Central memory CD8-positive, alpha-beta T cell (primary cell): ENCODE data around the gene ADCK2.
"Not testable (repeated sequence)": the region's sequence is repeated elsewhere in the genome, so short reads cannot be mapped to it uniquely, and the experiment has no call there.

ENCODE experiments used
- ATAC-seq: fragments of 150-1000 bp; cut with Tn5 transposase; replicated peaks from 2 replicates; pipeline ENCODE4 v1.10.0; 2022; ENCODE audit warnings: mild to moderate bottlenecking, moderate FRiP score, moderate number of reproducible peaks; ENCODE audit not compliant: poor library complexity, severe bottlenecking; ENCODE audit errors: extremely low read depth
- DNase-seq, 2 donors: peaks; one replicate each; pipeline ENCODE4 v3.0.0; 2021; ENCODE audit warnings: low spot score in 2 of 2
- H3K27ac Mint-ChIP-seq: one replicate; pipeline ENCODE4 v1.8.0; 2022; ENCODE audit warnings: low read depth, mild to moderate bottlenecking, moderate library complexity, mixed read lengths
- H3K27me3 Mint-ChIP-seq: one replicate; pipeline ENCODE4 v1.8.0; 2022; ENCODE audit warnings: mixed read lengths
- H3K36me3 Mint-ChIP-seq: one replicate; pipeline ENCODE4 v1.8.0; 2022; ENCODE audit warnings: mild to moderate bottlenecking, moderate library complexity, mixed read lengths; ENCODE audit not compliant: insufficient read depth
- H3K4me1 Mint-ChIP-seq: one replicate; pipeline ENCODE4 v1.8.0; 2022; ENCODE audit warnings: mixed read lengths
- H3K4me3 Mint-ChIP-seq: one replicate; pipeline ENCODE4 v1.8.0; 2022; ENCODE audit warnings: mild to moderate bottlenecking, moderate library complexity, mixed read lengths
- H3K9me3 Mint-ChIP-seq: one replicate; pipeline ENCODE4 v1.8.0; 2022; ENCODE audit warnings: mixed read lengths

Gene ADCK2, protein sequence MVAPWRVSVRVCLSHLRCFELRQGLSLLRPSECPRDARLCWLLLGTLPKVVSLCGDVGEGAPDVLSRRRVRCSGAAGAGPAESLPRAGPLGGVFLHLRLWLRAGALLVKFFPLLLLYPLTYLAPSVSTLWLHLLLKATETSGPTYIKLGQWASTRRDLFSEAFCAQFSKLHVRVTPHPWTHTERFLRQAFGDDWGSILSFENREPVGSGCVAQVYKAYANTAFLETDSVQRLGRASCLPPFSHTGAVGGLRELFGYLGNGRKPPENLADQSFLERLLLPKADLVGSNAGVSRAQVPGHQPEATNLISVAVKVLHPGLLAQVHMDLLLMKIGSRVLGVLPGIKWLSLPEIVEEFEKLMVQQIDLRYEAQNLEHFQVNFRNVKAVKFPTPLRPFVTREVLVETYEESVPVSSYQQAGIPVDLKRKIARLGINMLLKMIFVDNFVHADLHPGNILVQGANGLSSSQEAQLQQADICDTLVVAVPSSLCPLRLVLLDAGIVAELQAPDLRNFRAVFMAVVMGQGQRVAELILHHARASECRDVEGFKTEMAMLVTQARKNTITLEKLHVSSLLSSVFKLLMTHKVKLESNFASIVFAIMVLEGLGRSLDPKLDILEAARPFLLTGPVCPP

GRCh38 chr7:140672382-140673062 is at the start of gene ADCK2:
Gene ADCK2 (plus strand): TSS chr7:140672945. CDS start chr7:140673331, 386 bp downstream.
- peak within 1 kb of the TSS; percentile 91 for H3K27ac Mint-ChIP-seq
- H3K36me3 Mint-ChIP-seq = peaks cover 10% of the 10 kb centered on the region
- H3K4me3 Mint-ChIP-seq = peak within 1 kb of the TSS; percentile 86
- no peaks in the 10 kb centered on the region for H3K9me3 Mint-ChIP-seq
- H3K4me1 Mint-ChIP-seq = peaks cover 24% of the 10 kb centered on the region
- peak; percentile 74 for ATAC-seq
- peak in 1 of 2 donors; percentile 33 for DNase-seq
- no peaks in the 10 kb centered on the region for H3K27me3 Mint-ChIP-seq

- Mint-ChIP-seq H3K36me3 (no peaks in the 10 kb centered on the region), H3K4me1 (no peaks in the 10 kb centered on the region), H3K4me3 (no peak overlapping the region), H3K27ac (no peak overlapping the region), H3K9me3 (no peaks in the 10 kb centered on the region), H3K27me3 (peaks cover 16% of the 10 kb centered on the region)
- ATAC-seq (no peak), DNase-seq (no peak)
Measured at GRCh38 chr7:140623980-140624379, 48.8 kb upstream of the ADCK2 start.

- Mint-ChIP-seq H3K27ac (no peak overlapping the region), H3K4me3 (no peak overlapping the region), H3K27me3 (peaks cover 19% of the 10 kb centered on the region), H3K9me3 (no peaks in the 10 kb centered on the region), H3K4me1 (no peaks in the 10 kb centered on the region), H3K36me3 (no peaks in the 10 kb centered on the region)
- no peak for DNase-seq
- ATAC-seq = no peak
Measured at GRCh38 chr7:140624392-140625191, 48.2 kb upstream of the ADCK2 start.

- peaks cover 19% of the 10 kb centered on the region for H3K27me3 Mint-ChIP-seq
- not testable (repeated sequence) for H3K4me1 Mint-ChIP-seq, H3K9me3 Mint-ChIP-seq, H3K27ac Mint-ChIP-seq, H3K4me3 Mint-ChIP-seq, H3K36me3 Mint-ChIP-seq, DNase-seq, ATAC-seq
Measured at GRCh38 chr7:140625192-140625558, 47.6 kb upstream of the ADCK2 start.

GRCh38 chr7:140625908-140626868 is 46.6 kb upstream of the ADCK2 start:
- Mint-ChIP-seq H3K36me3 (no peaks in the 10 kb centered on the region), H3K27me3 (peaks cover 26% of the 10 kb centered on the region), H3K4me1 (no peaks in the 10 kb centered on the region), H3K4me3 (no peak overlapping the region), H3K9me3 (no peaks in the 10 kb centered on the region), H3K27ac (no peak overlapping the region)
- DNase-seq (no peak), ATAC-seq (no peak)

DNA sequence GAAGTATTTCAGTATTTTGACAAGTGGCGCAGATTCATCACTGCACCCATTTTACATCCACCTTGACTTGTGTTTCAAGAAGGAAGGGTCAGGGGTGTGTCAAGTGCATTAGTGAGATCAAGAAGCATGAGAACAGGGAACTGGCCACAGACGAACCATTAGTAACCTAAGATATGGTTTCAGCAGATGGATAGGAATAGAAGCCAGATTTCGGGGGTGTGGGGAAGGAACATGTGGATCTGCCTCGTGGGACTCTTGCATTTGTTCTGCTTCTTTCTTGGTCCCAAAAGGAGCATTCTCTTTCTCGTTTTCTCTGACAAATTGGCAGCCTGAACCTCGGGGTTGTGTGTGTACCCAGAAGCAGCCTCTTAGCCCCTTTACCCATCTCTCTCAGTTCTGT is 41.7 kb upstream of the ADCK2 start:
- no peak overlapping the region for H3K4me3 Mint-ChIP-seq
- no peaks in the 10 kb centered on the region for H3K4me1 Mint-ChIP-seq
- no peak overlapping the region for H3K27ac Mint-ChIP-seq
- H3K36me3 Mint-ChIP-seq = no peaks in the 10 kb centered on the region
- H3K9me3 Mint-ChIP-seq = no peaks in the 10 kb centered on the region
- DNase-seq (no peak), ATAC-seq (no peak)
- H3K27me3 Mint-ChIP-seq = peaks cover 43% of the 10 kb centered on the region

DNA sequence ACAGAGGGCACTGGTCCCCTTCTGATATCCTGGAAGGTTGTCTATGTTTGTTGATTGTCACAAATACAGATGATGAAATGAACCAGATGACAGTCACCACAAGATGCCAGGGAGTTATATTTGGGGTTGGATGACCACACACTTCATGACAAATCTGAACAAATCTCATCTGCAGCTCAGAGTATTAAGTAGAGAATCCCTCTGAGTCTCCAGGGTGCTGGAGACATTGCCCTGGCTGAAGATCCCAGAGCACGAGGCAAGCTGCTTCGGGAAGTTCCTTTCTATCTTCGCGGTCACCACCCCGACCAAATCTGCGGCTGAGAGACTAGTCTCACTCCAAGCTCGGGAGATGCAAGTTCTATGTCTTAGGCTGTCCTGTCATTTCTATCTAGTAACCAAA is 41.1 kb upstream of the ADCK2 start:
- H3K9me3 Mint-ChIP-seq = no peaks in the 10 kb centered on the region
- ATAC-seq = no peak
- H3K4me1 Mint-ChIP-seq = no peaks in the 10 kb centered on the region
- no peak for DNase-seq
- no peaks in the 10 kb centered on the region for H3K36me3 Mint-ChIP-seq
- H3K4me3 Mint-ChIP-seq = no peak overlapping the region
- peaks cover 43% of the 10 kb centered on the region for H3K27me3 Mint-ChIP-seq
- no peak overlapping the region for H3K27ac Mint-ChIP-seq

DNA sequence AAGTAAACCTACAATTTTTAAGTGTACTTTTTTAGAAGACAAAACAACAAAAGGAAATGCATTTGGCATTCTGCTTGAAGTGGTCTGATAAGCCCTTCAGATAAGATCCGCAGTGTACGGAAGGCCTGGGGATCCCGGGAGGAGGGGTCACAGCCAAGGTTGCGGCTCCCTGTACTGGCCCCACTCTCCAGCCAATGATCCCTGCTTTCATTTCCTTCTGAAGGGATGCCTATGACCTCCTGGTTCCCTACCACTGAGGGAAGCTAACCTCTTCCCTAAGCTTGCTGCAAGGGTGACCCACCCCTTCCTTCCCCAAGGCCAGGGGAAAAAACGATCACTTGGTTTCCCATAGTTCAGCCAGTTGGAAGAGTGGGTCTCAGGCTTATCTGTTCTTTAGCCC is 37.4 kb upstream of the ADCK2 start:
- no peak overlapping the region for H3K4me3 Mint-ChIP-seq
- no peak for DNase-seq
- no peak overlapping the region for H3K27ac Mint-ChIP-seq
- peaks cover 69% of the 10 kb centered on the region for H3K27me3 Mint-ChIP-seq
- no peak for ATAC-seq
- H3K36me3 Mint-ChIP-seq = peaks cover 2% of the 10 kb centered on the region
- H3K9me3 Mint-ChIP-seq = no peaks in the 10 kb centered on the region
- peaks cover 11% of the 10 kb centered on the region for H3K4me1 Mint-ChIP-seq

DNA sequence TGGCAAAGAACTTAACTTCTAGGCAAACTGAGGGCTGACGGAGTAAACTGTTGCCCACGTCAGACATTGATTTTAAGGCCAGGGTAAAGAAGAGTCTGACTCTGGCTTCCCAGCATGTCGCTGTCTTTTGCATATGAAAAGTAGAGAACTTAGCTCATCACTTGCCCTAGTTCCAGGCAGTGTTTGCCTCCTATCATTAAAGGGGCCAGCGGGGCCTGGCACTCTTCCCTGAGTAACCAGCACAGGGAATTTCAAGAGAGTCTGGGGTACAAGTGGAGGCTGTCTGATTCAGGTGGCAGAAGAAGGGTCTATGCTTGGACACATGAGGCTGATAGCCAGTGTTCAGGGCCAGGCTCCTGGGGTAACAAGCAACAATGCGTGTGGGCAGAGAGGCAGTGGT is 36.9 kb upstream of the ADCK2 start:
- H3K9me3 Mint-ChIP-seq = no peaks in the 10 kb centered on the region
- H3K36me3 Mint-ChIP-seq = peaks cover 2% of the 10 kb centered on the region

DNA sequence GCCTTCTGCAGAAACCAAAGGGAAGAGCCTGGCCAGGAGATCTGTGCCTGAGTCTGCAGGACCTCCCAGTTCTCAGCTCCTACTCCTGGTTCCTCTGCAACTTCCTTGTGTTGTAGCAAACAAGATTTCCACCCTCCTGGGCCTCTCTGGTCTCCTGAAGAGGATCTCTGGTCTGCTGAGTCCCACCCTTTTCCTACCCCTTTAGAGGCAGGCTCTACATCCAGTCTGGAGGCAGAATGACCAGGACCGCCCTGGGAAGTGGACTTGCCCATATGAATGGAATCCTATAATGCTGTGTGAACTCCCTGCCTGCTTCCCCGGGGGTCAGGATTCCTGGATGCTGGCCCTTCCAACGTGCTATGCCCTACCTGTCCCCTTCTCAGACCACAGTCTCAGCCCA is 35.3 kb upstream of the ADCK2 start:
- no peaks in the 10 kb centered on the region for H3K9me3 Mint-ChIP-seq
- ATAC-seq = no peak
- peaks cover 2% of the 10 kb centered on the region for H3K36me3 Mint-ChIP-seq
- no peak overlapping the region for H3K27ac Mint-ChIP-seq
- peaks cover 11% of the 10 kb centered on the region for H3K4me1 Mint-ChIP-seq
- peaks cover 64% of the 10 kb centered on the region for H3K27me3 Mint-ChIP-seq
- no peak overlapping the region for H3K4me3 Mint-ChIP-seq
- DNase-seq = no peak

More for the DNA sequence above, 36.9 kb upstream of the ADCK2 start:
- ATAC-seq = no peak
- H3K27ac Mint-ChIP-seq = no peak overlapping the region
- peaks cover 11% of the 10 kb centered on the region for H3K4me1 Mint-ChIP-seq
- DNase-seq = no peak
- H3K4me3 Mint-ChIP-seq = no peak overlapping the region
- H3K27me3 Mint-ChIP-seq = peaks cover 66% of the 10 kb centered on the region

GRCh38 chr7:140638173-140638791 is 34.5 kb upstream of the ADCK2 start:
- peaks cover 2% of the 10 kb centered on the region for H3K36me3 Mint-ChIP-seq
- H3K27ac Mint-ChIP-seq = no peak overlapping the region
- no peak for DNase-seq
- H3K9me3 Mint-ChIP-seq = no peaks in the 10 kb centered on the region
- no peak overlapping the region for H3K4me3 Mint-ChIP-seq
- no peak for ATAC-seq
- H3K4me1 Mint-ChIP-seq = peaks cover 11% of the 10 kb centered on the region
- H3K27me3 Mint-ChIP-seq = peaks cover 66% of the 10 kb centered on the region
